Uterus (tissue), 2 donors: ENCODE measurements around the gene GALNTL6.

Source experiments
- POLR2A ChIP-seq, 2 donors: fragments of 450-650 bp; IDR thresholded peaks; one replicate each; pipeline ENCODE4 v1.6.1; 2016; ENCODE audit warnings: antibody characterized with exemption in 2 of 2, mild to moderate bottlenecking in 1 of 2, moderate library complexity in 1 of 2
- TF ChIP-seq, protein P1 (sequence below), 4 experiments: fragments of 200-600 bp in 2 of 4; fragments of 450-650 bp in 2 of 4; sonication (generic) in 2 of 4; IDR thresholded peaks; one replicate each; pipeline ENCODE4 v1.5.1; 2016 to 2019; ENCODE audit warnings: antibody characterized with exemption in 4 of 4, mild to moderate bottlenecking in 2 of 4, moderate library complexity in 1 of 4

DNA sequence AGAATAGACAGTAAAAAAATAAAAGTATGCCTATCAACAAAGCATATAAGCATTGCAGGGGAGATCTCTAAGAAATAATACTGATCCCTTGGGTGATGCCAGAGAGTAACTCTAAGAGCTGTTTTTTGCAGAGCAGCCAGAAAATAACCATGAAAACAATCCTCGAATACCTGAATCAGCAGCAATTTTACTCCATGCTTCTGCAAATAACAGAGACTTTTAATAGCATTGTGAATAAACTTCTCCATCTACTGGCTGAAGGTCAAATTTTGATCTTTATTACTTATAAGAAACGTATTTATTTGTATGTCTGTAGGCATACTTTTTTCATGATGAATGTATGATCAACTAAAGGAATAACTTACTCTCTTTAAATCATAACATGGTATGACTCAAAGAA, 334.5 kb downstream of the GALNTL6 start:
- TF ChIP-seq POLR2A (IDR thresholded peaks at IDR 0.05), result no peak
- TF ChIP-seq, protein P1, sequence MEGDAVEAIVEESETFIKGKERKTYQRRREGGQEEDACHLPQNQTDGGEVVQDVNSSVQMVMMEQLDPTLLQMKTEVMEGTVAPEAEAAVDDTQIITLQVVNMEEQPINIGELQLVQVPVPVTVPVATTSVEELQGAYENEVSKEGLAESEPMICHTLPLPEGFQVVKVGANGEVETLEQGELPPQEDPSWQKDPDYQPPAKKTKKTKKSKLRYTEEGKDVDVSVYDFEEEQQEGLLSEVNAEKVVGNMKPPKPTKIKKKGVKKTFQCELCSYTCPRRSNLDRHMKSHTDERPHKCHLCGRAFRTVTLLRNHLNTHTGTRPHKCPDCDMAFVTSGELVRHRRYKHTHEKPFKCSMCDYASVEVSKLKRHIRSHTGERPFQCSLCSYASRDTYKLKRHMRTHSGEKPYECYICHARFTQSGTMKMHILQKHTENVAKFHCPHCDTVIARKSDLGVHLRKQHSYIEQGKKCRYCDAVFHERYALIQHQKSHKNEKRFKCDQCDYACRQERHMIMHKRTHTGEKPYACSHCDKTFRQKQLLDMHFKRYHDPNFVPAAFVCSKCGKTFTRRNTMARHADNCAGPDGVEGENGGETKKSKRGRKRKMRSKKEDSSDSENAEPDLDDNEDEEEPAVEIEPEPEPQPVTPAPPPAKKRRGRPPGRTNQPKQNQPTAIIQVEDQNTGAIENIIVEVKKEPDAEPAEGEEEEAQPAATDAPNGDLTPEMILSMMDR (IDR thresholded peaks at IDR 0.05), result no peak
